K562 (cell line): ENCODE data around the gene ZNF668. TPM values are rescaled to one million over a fixed set of nuclear protein-coding genes. Genes with fewer than 3 reads are reported as not detected.

Experiments used
- ATAC-seq: fragments of 200-7000 bp; cut with Tn5 transposase; 3 replicates; pipeline ENCODE4 v1.9.1; 2020; ENCODE audit warnings: moderate library complexity
- BruUV-seq: library from RNA; stranded (reverse); fragments of 400-500 nt; replicated peaks from 2 replicates; lab custom pipeline; 2021; lab: Mats Ljungman, UMichigan
- CTCF ChIA-PET: fragments of 300-600 bp; formaldehyde crosslinking; extraction: SDS; loops from one replicate; lab custom pipeline; 2021; ENCODE audit warnings: low intra/inter-chr PET ratio; lab: Yijun Ruan, JAX
- POLR2A ChIA-PET: fragments of 300-600, 350-650 bp; sonication (Branson Sonifier 250); formaldehyde crosslinking; extraction: SDS; loops from one replicate; lab custom pipeline; 2021; ENCODE audit warnings: antibody characterized with exemption, inconsistent platforms; lab: Yijun Ruan, JAX
- DNase-seq, 4 experiments: peaks; one replicate each; pipeline versions ENCODE4 v3.0.0 to v3.0.0-alpha.2; 2011 to 2018; ENCODE audit warnings: low spot score in 3 of 4, mixed read lengths in 3 of 4; ENCODE audit errors: extremely low read depth in 1 of 4
- FAIRE-seq: peaks from 2 replicates; lab custom pipeline; 2011; peaks lifted over from hg19 to GRCh38; lab: Jason Lieb, UNC
- H2AFZ ChIP-seq: 2 replicates; pipeline ENCODE4 v1.6.0; 2011; ENCODE audit warnings: low read depth, low read length, control low read depth, inconsistent platforms
- H3K27ac ChIP-seq: fragments of 200-600 bp; 3 replicates; pipeline ENCODE4 v1.8.0; 2011; ENCODE audit warnings: low read depth, mild to moderate bottlenecking, control low read depth, inconsistent platforms, low read length, moderate library complexity, mixed read lengths; ENCODE audit errors: extremely low read depth
- H3K27me3 ChIP-seq, 2 experiments: fragments of 300-600 bp in 1 of 2; 2 replicates in 1 of 2; 3 replicates in 1 of 2; pipeline versions ENCODE4 v1.6.0 to v1.8.0; 2011; ENCODE audit warnings: inconsistent platforms in 2 of 2, low read length in 2 of 2, mild to moderate bottlenecking in 1 of 2, mixed read lengths in 1 of 2, moderate library complexity in 1 of 2; ENCODE audit not compliant: control insufficient read depth in 2 of 2, insufficient read depth in 2 of 2
- H3K36me3 ChIP-seq: fragments of 300-600 bp; 3 replicates; pipeline ENCODE4 v1.8.0; 2011; ENCODE audit warnings: mild to moderate bottlenecking, low read length, inconsistent platforms; ENCODE audit not compliant: control insufficient read depth, insufficient read depth
- H3K4me1 ChIP-seq, 2 experiments: fragments of 200-600 bp in 1 of 2; replicated peaks in 1 of 2; 2 replicates in 1 of 2; 3 replicates in 1 of 2; pipeline versions ENCODE4 v1.5.1 to v1.8.0; 2011; ENCODE audit warnings: inconsistent platforms in 2 of 2, low read length in 2 of 2, mild to moderate bottlenecking in 1 of 2, mixed read lengths in 1 of 2, moderate library complexity in 1 of 2; ENCODE audit not compliant: control insufficient read depth in 2 of 2, insufficient read depth in 2 of 2
- H3K4me2 ChIP-seq: 2 replicates; pipeline ENCODE4 v1.6.1; 2011; ENCODE audit warnings: low read length, control low read depth, inconsistent platforms, mixed read lengths; ENCODE audit not compliant: insufficient read depth
- H3K4me3 ChIP-seq: fragments of 200-600 bp; sonication (generic), shearing (Covaris generic); 2 replicates; pipeline ENCODE4 v1.5.1; 2016; ENCODE audit warnings: control low read depth, inconsistent platforms
- H3K79me2 ChIP-seq: fragments of 200-600 bp; 3 replicates; pipeline ENCODE4 v1.8.0; 2011; ENCODE audit warnings: low read length, inconsistent platforms; ENCODE audit not compliant: control insufficient read depth, insufficient read depth
- H3K9ac ChIP-seq, 2 experiments: 2 replicates each; pipeline versions ENCODE4 v1.6.0 to v1.6.1; 2011; ENCODE audit warnings: low read depth in 2 of 2, low read length in 2 of 2, control low read depth in 1 of 2, inconsistent platforms in 1 of 2, mild to moderate bottlenecking in 1 of 2, mixed read lengths in 1 of 2; ENCODE audit not compliant: insufficient read depth in 1 of 2
- H3K9me1 ChIP-seq: one replicate; pipeline ENCODE4 v1.6.0; 2011; ENCODE audit warnings: inconsistent platforms, mild to moderate bottlenecking, low read length, moderate library complexity; ENCODE audit not compliant: control insufficient read depth, insufficient read depth
- H3K9me3 ChIP-seq: replicated peaks from 2 replicates; pipeline ENCODE4 v1.5.1; 2011; ENCODE audit warnings: low read depth, low read length, inconsistent platforms; ENCODE audit not compliant: control insufficient read depth, insufficient read depth
- H4K20me1 ChIP-seq: replicated peaks from 2 replicates; pipeline ENCODE4 v1.6.1; 2011; ENCODE audit warnings: low read length, inconsistent platforms, mixed read lengths; ENCODE audit not compliant: control insufficient read depth, insufficient read depth
- ETS2 ChIP-seq: IDR thresholded peaks from 2 replicates; pipeline ENCODE4 v1.6.1; 2016; ENCODE audit warnings: borderline replicate concordance, missing genetic modification characterization, mild to moderate bottlenecking, moderate library complexity, missing compliant biosample characterization; ENCODE audit not compliant: poor library complexity, severe bottlenecking
- FOSL1 ChIP-seq: fragments of 200-800 bp; sonication (Bioruptor generic); conservative IDR thresholded peaks from 2 replicates; pipeline ENCODE4 v1.6.1; 2016; ENCODE audit warnings: missing genetic modification characterization, missing compliant biosample characterization
- FOXK2 ChIP-seq, 2 experiments: fragments of 450-650 bp; IDR thresholded peaks in 1 of 2; conservative IDR thresholded peaks in 1 of 2; 2 replicates each; pipeline ENCODE4 v1.6.1; 2016; ENCODE audit warnings: low read depth in 2 of 2, mild to moderate bottlenecking in 1 of 2
- PCBP1 ChIP-seq: fragments of 200-400 bp; formaldehyde crosslinking; IDR thresholded peaks from 2 replicates; pipeline ENCODE4 v1.6.1; 2018; ENCODE audit warnings: mild to moderate bottlenecking, low read depth, low read length; ENCODE audit not compliant: poor library complexity, severe bottlenecking
- PURB ChIP-seq: sonication (generic); formaldehyde crosslinking; IDR thresholded peaks from 2 replicates; pipeline ENCODE4 v1.9.0; 2021; ENCODE audit warnings: low read depth, mild to moderate bottlenecking, missing genetic modification reagents
- RFX1 ChIP-seq: fragments of 450-650 bp; IDR thresholded peaks from 2 replicates; pipeline ENCODE4 v1.6.1; 2016; ENCODE audit warnings: mild to moderate bottlenecking, moderate library complexity
- RFX5 ChIP-seq: IDR thresholded peaks from 2 replicates; pipeline ENCODE4 v1.6.1; 2011; ENCODE audit warnings: low read depth, mild to moderate bottlenecking, improper control_type of control experiment, low read length
- ZKSCAN3 ChIP-seq: fragments of 250-450 bp; sonication (Bioruptor Pico); IDR thresholded peaks from 2 replicates; pipeline ENCODE4 v1.4.0; 2020
- ZNF277 ChIP-seq: fragments of 250-450 bp; sonication (Bioruptor Pico); IDR thresholded peaks from 2 replicates; pipeline ENCODE4 v1.8.0; 2022; ENCODE audit warnings: inconsistent platforms, mild to moderate bottlenecking, moderate library complexity, borderline replicate concordance
- ZNF436 ChIP-seq: fragments of 250-450, 450-650 bp; sonication (Bioruptor Pico); formaldehyde crosslinking; IDR thresholded peaks from 2 replicates; pipeline ENCODE4 v1.7.0; 2020; ENCODE audit warnings: mild to moderate bottlenecking
- WGBS: fragments of 100-300 bp; shearing (Covaris generic); methylation state at CpG from one replicate; pipeline ENCODE4 v1.1.6; 2016; ENCODE audit warnings: low coverage, mixed read lengths; ENCODE audit not compliant: insufficient coverage; ENCODE audit errors: missing lambda C conversion rate; 5-methylcytosine and 5-hydroxymethylcytosine counted together
- in situ Hi-C: fragments of 300-500 bp; cut with MboI; formaldehyde crosslinking; loops from 4 replicates; pipeline ENCODE4 v1.15.0; 2018; ENCODE audit warnings: inconsistent platforms, mixed read lengths
- intact Hi-C: fragments of 100-400 bp; cut with micrococcal nuclease; formaldehyde crosslinking; loops from 2 replicates; pipeline ENCODE4 v1.14.2; 2022
- polyA plus RNA-seq, 8 experiments: library from polyadenylated mRNA; depleted of rRNA in 4 of 8; stranded (reverse) in 5 of 8; unstranded in 3 of 8; fragments of >200 nt; fragmentation: Nextera tagmentation in 2 of 8; fragmentation: Illumina TruSeq in 1 of 8; extraction: Ambion mirVana in 2 of 8; extraction: Trizol in 1 of 8; gene quantifications; 2 replicates each; pipeline versions ENCODE4 v1.2.1 to v1.2.3, GENCODE V29; 2011 to 2014; ENCODE audit warnings: inconsistent platforms in 1 of 8, missing spikeins in 1 of 8
- total RNA-seq, 7 experiments: library from RNA; depleted of rRNA in 6 of 7; stranded (reverse); fragments of >200 nt in 6 of 7; fragmentation: Illumina TruSeq in 2 of 7; extraction: Trizol in 2 of 7; gene quantifications; 2 replicates each; pipeline versions ENCODE4 v1.2.1 to v1.2.3, GENCODE V29; 2011 to 2021; ENCODE audit warnings: low replicate concordance in 1 of 7

The ZNF668 gene
- total and polyA plus RNA-seq, 9 of the 15 experiments (the other 6 are each of a cell fraction or from before 2014, with no cell fraction given): 0.04 to 15.3 (median 3.8) TPM; not detected in 1

GRCh38 chr16:31050280-31051030 is 23.6 kb downstream of the ZNF668 start:
- WGBS: 18% methylated on average over 10 of the region's 10 CpGs
- no peak; the same call in 2 of the 3 replicates for ATAC-seq
- Histone ChIP-seq H3K27me3 (peaks cover 3 to 8% of the 10 kb centered on the region in 2 experiments; a peak in 3 of 5 replicates), H2AFZ (no peak overlapping the region), H3K9ac (peak overlapping the region in 1 of 2 experiments; percentile 35; a peak in 1 of 4 replicates), H3K4me1 (peaks cover 0 to 3% of the 10 kb centered on the region in 2 experiments; a peak in 2 of 5 replicates), H3K9me3 (no peaks in the 10 kb centered on the region), H3K9me1 (no peaks in the 10 kb centered on the region), H3K27ac (no peak overlapping the region), H3K36me3 (no peaks in the 10 kb centered on the region), H3K79me2 (no peaks in the 10 kb centered on the region), H4K20me1 (no peaks in the 10 kb centered on the region), H3K4me2 (no peak overlapping the region), H3K4me3 (no peak overlapping the region)
- TF ChIP-seq RFX1 (peak; percentile 68), RFX5 (no peak)
- in situ Hi-C loops (no loop called here), intact Hi-C loops (no loop called here)
- no peak for FAIRE-seq
- no TSS peak for BruUV-seq
- CTCF ChIA-PET: no interaction called here
- DNase-seq: no peak
- POLR2A ChIA-PET: interaction anchor here (0.9 to 1.7 kb wide), 4 partner anchors 10 to 34 kb away, joined by 3 to 10 read pairs (median 4); no protein-coding TSS in a partner anchor

GRCh38 chr16:31043898-31044481 is 30.1 kb downstream of the ZNF668 start:
- ChIA-PET CTCF (no interaction called here), POLR2A (interaction anchor here (1.0 to 1.1 kb wide), 2 partner anchors 13 to 15 kb away, joined by 3 to 4 read pairs; no protein-coding TSS in a partner anchor)
- Histone ChIP-seq H3K9me3 (no peaks in the 10 kb centered on the region), H3K4me3 (no peak overlapping the region), H3K9ac (no peak overlapping the region), H3K79me2 (no peaks in the 10 kb centered on the region), H3K27ac (no peak overlapping the region), H3K9me1 (no peaks in the 10 kb centered on the region), H3K27me3 (no peaks in the 10 kb centered on the region), H3K4me1 (peaks cover 0 to 13% of the 10 kb centered on the region in 2 experiments; a peak in 2 of 5 replicates), H3K36me3 (peaks cover 16% of the 10 kb centered on the region; the same call in 2 of the 3 replicates), H2AFZ (no peak overlapping the region), H4K20me1 (no peaks in the 10 kb centered on the region), H3K4me2 (no peak overlapping the region)
- WGBS: 64% methylated on average over 2 of the region's 4 CpGs
- in situ Hi-C loops (no loop called here), intact Hi-C loops (no loop called here)
- BruUV-seq: no TSS peak
- DNase-seq (no peak), FAIRE-seq (no peak), ATAC-seq (no peak)
- no peak for TF ChIP-seq ZKSCAN3
- no peak for TF ChIP-seq PCBP1
- no peak for TF ChIP-seq FOSL1 (tag)
- TF ChIP-seq ZNF277 (CRISPR knock-in tag): no peak
- TF ChIP-seq FOXK2 (conservative IDR thresholded peaks at IDR 0.05 in 1 of 2, IDR thresholded peaks at IDR 0.05 in 1 of 2; ENCODE audit: low read depth in 2 of 2): no peak
- no peak for TF ChIP-seq ETS2 (tag)
- TF ChIP-seq ZNF436 (CRISPR knock-in tag): no peak
- TF ChIP-seq PURB (CRISPR knock-in tag): no peak
